Stimulated activated CD4-positive, alpha-beta T cell treated with anti-CD3 and anti-CD28 coated beads, Interleukin-1b, Interleukin-23, amount 100 ng/mL, for 4 hours (primary cell): ENCODE results near the gene ZMIZ1.

Source experiments
- DNase-seq, 2 donors: peaks; one replicate each; pipeline ENCODE4 v3.0.0-alpha.2; 2020; ENCODE audit warnings: low read depth in 2 of 2

The ZMIZ1 gene

GRCh38 chr10:79079490-79080355, 11.0 kb downstream of the ZMIZ1 start:
- DNase-seq: no peak

GRCh38 chr10:79081353-79082034, 12.7 kb downstream of the ZMIZ1 start:
- DNase-seq: no peak

DNA sequence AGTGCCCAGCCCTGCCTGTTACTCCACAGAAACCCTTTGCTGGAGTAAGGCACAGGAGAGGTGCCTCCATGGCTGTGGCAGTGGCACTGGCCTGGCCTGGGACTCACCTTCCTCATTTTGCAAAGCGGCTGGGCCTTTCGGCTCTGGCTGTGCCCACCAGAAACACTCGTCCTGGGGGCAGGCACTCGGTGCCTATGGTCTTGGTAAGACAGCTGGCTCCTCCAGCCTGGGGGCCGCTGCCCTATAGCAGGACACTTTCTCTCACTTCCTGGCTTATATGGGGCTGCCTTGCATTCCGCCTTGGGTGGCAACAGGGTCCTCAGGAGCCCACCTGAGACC, 13.2 kb downstream of the ZMIZ1 start:
- no peak for DNase-seq

DNA sequence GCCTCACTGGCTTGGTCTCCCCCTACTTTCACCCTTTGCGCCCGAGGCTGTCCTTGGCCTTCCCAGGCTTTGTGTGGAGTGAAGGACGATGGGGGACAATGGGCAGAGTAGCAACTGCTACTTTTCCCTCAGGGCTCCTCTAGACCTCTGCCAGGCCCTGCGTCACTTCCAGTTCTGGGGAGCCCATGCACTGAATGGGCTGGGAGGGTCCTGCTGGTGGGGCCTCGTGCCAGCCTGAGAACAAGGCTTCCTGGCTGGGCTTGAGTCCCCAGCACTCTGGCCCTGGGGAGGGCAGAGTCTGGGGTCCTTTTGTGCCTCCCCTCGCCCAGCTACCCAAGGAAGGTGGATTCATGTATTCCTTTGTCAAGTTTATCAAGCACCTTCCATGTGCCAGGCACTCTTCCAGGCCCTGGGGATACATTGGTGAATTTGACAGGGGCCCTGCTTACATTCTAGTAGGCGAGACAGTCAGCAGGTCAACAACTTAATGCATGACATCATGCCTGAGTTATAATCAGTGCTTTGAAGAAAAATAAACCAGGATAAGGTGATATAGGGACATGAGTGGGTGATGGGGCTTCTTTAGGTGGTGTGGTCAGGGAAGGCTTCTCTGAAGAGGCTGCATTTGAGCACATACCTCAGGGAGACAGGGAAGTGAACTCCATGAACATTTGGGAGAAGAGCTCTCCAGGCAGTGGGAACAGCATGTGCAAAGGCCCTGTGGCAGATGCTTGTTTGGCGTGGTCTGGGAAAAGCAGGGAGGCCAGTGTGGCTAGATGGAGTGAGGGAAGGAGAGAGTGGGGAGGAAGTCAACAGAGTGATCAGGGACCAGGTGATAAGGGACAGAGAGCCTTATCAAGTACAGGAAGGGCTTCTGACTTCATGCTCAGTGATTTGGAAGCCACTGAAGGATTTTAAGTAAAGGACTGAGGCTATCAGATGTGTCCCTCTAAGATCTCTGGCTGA, 14.1 kb downstream of the ZMIZ1 start:
- DNase-seq: no peak

DNA sequence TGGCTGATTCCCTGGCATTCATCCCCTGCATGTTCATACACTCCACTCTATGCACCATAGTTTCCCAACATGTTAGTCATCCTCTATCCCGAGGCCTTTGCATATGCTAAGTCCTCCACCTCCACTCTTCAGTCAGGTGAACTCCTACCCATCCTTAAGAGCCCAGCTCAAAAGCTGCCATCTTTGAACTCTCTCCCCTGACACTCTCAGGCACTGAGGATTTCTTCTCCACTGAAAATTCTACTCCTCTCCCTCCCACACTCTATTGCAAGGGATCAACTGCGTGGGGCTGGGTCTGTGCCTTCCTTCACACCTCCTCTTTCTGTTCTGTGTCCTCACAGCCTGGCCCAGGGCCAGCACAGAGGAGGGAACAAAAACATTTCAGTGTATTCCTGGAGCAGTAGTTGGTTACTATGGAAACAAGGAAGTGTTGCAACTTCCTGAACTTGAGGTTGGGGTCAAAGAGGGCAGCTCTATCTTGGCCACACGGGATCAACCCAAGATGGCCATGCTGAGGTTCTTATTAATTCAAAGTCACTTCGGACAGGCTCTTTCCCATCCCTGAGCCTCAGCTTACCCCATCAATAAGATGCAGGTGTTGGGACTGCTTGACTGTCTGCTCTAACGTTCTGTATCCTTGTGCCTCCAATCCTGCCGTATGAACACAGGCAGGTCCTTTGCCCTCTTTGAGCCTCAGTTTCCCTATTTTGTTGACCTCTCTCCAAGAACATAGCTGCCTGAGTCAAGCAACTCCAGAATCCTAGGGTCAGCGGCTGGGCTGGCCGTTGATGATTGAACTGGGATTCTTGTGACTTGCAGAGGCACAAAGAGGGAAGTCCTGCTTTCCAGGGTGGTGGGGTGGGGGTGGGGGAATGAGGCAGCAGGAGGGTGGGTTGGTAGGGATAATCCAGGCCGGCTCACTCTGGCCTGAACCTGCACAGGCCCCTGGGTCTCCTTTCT, 15.5 kb downstream of the ZMIZ1 start:
- no peak for DNase-seq

- DNase-seq: no peak
These were observed 16.3 kb downstream of the ZMIZ1 start for GRCh38 chr10:79084972-79085597.

DNA sequence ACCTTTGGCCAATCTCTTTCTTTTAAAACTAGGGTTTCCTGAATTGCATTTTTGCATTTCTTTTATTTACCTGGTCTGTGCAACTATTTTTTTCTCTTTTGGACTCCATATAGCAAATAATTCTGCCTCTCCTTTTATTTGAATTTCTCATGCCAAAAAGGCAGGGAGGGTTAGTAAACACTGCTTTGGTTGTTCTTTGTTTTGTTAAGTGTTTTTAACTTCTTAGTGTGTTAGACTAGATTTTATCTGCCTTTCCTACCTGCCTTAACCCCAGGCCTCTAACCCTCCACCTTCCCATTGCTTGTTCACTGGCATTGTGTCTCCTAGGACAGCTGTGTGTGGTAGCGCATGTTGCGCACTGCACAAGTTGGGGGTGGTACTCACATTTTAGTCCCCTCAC, 18.1 kb downstream of the ZMIZ1 start:
- no peak for DNase-seq

GRCh38 chr10:79087721-79088120, 19.0 kb downstream of the ZMIZ1 start:
- DNase-seq: no peak

GRCh38 chr10:79088176-79088575, 19.4 kb downstream of the ZMIZ1 start:
- DNase-seq: no peak

GRCh38 chr10:79088613-79089355, 20.0 kb downstream of the ZMIZ1 start:
- no peak for DNase-seq

GRCh38 chr10:79089632-79090031, 20.9 kb downstream of the ZMIZ1 start:
- DNase-seq: no peak

DNA sequence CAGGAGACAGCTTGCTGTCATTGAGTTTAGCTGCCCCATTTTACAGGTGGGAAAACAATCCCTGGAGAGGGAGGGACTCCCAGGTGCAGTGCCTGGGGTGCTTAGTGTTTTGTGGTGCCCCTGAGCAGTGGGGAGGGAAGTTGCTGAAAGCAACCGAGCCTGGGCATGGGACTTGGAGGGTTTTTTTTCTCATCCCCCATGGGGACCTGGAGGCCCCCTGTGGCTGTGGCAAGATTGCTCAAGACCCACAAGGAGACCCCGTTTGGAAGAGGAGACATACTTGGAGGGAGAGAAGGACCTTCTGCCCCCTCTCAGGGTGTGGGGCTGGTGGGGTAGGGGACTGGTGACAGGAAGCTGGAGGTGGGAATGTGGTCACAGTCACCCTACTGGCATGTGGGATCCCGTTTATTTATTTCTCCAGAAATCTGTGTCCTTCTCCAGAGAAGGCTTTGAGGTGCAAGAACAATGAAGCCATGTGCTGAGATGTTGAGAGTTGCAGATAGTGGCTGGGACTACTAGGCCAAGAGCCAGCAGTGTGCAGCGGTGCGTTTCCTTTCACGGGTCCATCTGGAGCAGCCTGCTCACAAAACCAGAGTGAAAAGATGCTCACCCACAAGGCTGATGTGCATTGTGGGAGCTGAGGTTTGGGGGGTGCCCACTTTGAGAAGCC, 21.5 kb downstream of the ZMIZ1 start:
- no peak for DNase-seq

GRCh38 chr10:79092292-79092896, 23.6 kb downstream of the ZMIZ1 start:
- DNase-seq: no peak

DNA sequence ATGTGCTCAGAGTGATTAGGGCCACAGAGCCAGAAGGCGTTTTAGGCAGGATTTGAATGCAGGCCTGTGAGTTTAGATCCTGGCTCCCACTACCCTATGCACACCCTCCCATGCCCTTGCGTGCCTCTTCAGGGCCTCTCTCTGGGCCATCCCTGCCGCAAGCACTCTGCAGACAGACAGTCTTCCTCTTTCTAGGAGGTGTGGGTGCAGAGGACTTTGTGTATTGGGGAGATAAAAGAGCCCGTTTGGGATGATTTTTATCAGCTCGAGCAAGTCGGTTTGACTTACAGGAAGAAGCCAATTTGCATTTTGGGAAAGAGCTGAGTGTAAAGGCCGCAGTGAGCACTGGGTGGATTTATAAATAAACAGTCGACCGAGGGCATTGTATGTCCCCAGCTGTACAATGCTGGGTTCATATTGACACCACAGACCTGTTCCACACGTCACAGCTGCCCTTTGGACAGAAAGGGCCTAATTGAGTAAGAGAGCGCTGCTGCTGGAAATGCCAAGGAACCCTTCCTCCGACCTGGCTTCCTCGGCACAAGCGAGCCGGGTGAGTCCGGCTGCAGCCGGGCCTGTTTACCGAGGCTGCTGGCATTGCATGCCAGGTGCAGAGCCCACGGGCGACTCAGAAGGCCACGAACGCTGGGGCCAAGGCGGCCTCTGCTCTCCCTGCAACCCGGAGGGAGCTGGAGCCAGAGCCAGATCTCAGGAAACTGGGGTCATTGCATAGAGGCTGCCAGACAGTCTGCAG, 25.1 kb downstream of the ZMIZ1 start:
- no peak for DNase-seq

- no peak for DNase-seq
These were observed 25.8 kb downstream of the ZMIZ1 start for GRCh38 chr10:79094412-79095175.

DNA sequence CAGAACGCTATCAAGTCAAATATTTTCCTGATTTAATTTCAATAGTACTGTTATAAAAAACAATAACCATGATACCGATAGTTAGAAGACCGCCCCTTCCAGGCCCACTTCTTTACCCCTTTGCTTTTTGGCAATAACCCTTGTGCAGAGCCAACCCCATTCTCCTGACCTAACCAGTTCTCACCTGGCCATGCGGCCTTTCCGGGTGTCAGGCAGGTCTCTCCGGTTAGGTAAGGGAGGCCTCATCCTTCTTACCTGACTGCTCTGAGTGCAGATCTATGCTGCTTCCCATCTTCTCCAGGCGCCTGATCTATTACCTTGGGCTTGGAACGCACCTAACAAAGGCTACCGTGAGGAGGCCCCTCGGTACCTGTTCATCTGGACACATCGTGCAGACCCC, 26.6 kb downstream of the ZMIZ1 start:
- DNase-seq: no peak

DNA sequence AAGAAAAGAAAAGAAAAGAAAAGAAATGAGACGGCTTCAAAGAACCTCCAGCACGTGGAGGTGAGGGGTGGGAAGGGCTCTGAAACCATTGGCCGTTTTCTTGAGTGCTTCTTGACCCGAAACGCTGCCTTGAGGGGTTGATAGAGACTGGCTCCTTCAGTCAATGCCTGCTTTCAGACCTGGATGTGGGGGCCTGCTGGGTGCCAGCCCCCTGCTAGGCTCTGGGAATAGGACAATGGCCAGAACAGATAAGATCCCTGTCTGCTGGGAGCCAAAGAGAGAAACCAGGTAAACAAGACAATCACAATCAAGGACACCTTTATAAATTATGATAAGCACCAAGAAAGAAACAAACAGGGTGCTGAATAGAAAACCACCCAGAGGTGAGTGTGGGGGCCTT, 27.7 kb downstream of the ZMIZ1 start:
- DNase-seq: no peak
